GM18870 (cell line): Measurements from ENCODE around the gene FZD4.
"Not testable (repeated sequence)": the region's sequence is repeated elsewhere in the genome, so short reads cannot be mapped to it uniquely, and the experiment has no call there.

ENCODE experiments used
- ATAC-seq: cut with Tn5 transposase; IDR thresholded peaks from one replicate; pipeline ENCODE4 v1.9.1; 2021; ENCODE audit warnings: moderate library complexity; ENCODE audit not compliant: unreplicated experiment

The FZD4 gene

DNA sequence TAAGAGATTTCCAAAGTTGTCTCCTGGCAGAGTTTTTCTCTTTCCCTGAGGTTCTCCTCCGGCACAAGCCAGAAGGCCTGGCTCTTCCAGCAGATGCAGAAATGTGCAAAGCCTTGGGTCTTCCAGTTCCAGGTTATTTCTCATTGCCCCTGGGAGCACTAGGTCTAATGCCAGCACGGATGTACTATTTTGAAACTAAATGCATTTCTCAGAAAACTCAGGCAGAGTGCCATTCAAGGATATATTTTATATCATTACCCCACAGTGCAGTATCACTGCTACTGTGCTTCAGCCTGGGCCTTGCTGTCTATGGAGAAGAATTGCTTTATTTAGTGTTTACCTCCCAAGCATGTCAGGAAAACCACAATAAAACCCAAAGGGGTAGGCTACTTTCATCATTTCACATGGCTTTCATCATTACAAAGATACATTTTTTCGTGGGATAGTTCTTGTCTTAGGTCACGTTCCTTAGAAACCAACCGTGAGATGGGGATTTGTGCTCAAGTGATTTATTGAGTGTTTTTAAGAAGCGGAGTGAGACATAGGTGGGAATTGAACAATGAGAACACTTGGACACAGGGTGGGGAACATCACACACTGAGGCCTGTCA lies 22.4 kb upstream of the FZD4 start:
- no peak for ATAC-seq

DNA sequence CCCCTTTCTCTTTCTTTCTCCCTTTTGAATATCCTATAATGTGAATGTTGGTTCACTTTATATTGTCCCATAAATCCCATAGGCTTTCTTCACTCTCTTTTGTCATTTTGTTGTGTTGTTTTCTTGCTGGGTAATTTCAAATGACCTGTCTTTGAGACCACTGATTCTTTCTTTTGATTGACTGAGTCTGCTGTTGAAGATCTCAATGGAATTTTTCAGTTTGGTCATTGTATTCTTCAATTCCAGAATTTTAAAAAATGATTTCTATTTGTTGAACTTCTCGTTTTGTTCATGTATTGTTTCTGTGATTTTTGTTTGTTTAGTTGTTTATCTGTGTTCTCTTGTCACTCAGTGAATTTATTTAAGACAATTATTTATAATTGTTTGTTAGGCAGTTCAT lies 17.5 kb upstream of the FZD4 start:
- ATAC-seq: no peak

DNA sequence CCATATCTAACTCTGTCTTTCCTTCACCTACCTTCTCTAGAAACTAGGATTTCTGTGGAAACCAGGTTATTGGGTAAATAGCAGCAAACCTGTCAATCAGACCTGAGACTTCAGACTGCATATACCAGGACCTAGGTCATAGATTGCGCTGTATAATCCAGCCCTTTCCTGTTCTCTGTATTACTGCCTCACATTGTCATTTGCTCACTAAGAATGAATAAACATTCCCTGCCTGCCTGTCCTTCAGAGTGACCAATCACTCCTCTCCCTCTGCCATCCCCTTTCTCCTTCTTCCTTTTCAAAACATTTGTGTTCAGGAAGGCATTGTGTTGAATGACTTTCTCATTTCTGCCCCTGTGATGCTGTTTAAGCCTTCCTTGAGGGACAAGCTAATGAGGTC lies 14.1 kb upstream of the FZD4 start:
- ATAC-seq: no peak

DNA sequence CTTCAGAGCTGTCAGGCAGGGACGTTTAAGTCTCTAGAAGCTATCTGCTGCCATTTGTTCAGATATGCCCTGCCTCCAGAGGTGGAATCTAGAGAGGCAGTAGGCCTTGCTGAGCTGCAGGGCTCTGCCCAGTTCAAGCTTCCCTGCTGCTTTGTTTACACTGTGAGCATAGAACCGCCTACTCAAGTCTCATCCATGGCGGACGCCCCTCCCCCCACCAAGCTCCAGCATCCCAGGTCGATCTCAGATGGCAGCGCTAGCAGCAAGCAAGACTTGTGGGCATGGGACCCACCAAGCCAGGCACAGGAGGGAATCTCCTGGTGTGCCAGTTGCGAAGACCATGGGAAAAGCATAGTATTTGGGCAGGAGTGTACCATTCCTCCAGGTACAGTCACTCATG lies 12.4 kb upstream of the FZD4 start:
- ATAC-seq: not testable (repeated sequence)

DNA sequence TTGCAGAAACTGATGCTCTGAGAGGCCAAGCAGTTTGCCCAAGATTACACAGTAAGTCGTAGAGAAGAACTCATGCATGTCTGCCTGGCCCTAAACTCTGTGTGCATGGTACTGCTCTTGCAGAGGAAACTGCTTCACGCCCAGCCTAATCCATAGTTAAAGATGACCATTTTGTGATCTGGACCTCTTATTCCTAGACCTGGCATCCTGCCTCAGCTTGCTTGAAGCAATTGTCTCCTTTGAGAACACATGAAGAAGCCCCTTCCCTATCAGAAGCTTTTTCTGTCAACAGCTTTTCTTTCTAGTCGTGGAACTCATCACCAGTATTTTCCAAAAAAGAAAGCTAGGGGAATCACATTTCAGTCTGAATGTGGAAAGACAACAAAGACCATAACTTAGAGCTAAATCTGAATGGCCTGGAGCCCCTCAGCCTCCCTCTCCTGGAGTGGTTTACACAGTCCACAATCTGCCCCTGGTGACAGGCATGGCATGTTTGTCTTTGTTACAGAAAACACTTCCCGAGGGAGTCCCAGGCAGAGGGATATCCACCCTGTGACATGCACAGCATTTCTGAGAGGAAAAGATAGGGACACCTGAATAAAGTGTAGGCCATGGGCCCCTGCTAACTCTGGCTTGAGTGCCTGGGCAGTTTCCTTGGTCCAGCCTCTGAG lies 2.9 kb upstream of the FZD4 start:
- no peak for ATAC-seq

DNA sequence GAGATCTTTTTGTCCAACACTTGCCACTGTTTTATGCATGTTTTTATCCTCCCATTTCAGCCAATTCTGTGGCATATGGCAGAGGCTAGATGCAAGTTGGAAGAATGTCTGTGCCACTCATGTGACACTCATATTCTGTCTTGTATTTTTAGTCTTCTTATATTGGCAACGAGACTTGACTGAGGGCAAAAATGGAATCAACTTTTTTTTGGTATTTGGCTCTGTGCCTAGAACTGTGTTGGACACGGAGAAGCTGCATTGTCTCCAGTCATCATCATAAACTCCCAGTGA lies 1.7 kb upstream of the FZD4 start:
- ATAC-seq: no peak

DNA sequence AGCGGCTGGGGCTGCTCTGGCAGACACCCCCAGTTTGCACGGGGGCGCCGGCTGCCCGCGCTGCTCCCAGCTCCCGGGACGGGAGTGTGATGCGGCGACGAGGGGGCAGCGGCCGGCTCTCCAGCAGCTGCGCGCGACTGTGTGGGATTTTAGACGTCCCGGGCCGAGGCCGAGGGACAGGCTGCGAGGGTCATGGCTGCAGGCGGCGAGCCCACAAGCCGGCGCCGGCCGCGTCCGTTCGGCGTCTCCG lies 159 bp downstream of the FZD4 start:
- ATAC-seq: peak; percentile 28

DNA sequence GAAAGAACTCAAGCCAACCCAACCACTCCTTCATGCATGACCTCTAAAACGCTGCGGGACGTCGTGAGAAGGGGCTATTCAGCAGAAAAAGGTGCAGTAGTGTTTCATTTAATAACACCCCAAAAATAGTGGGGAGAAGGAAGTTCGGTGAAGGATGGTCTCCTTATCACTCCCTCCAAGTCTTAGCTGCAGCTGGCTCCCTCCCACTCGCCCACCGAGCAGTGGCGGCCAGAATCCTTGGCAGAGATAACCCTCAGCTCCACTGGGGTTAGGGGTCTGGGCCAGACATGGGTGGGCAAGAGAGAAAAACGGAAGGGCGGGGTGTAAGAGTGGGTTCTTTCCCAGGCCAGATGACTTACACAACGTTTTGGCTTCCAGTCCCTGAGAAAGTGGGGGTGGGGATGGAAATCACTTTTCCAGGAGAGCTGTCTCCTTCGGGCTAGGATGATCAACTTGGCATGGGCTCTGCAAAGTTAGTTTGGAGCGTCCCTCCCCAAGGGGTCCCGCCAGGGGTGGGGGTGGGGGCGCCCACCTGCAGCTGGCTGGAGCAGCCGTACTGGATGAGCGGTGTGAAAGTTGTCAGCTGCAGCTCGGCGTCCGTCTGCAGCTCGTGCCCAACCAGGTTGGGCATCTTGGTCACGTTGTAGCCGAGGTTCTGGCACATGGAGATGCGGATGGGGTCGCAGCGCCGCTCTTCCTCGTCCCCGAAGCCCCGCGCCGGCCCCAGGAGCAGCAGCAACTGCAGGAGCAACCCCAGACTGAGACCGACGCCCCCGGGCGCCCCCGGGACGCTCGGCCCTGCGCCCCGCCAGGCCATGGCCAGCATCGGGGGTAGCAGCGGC lies 705 bp downstream of the FZD4 start:
- no peak for ATAC-seq

DNA sequence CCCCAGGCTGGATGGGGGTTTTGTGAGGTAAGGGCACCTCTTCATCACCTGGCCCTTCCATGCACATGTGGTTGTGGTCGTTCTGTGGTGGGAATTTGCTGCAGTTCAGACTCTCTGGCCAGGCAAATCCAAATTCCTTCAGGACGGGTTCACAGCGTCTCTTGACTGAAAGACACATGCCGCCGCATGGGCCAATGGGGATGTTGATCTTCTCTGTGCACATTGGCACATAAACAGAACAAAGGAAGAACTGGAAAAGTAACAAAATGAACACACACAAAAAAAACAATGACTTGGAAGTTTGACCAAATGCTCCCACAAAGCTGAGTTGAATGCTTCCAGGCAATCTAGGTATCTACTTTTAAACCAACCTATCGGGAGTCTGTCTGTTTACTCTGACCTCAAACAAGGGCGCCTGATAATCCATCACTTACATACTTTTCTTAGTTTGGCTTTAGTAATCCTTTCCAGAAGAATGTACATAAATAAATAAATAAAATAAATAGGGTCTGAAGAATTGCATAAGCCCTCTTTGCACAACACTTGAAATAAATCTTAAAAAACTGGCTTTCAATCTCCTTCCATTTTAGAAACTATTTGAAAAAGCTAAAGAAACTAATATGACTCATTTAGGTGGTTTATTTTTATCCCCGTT lies 2.8 kb downstream of the FZD4 start:
- ATAC-seq: no peak

DNA sequence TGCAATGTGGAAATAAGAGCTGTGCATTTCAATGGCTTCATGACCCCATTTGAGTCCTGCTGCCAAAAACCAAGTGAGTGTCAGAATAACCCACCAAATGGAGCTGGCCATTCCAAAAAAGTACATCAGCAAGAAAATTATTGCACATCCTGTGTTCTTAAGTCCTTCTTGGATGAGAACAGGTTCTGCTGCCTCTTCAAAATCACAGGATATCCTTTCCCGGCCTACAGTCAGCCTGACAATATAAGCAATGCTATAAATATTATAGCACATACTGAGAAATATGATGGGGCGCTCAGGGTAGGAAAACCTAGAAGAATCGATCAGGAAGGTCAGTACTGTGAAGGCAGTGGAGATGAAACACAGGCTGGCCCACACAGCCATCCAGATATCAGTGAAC lies 3.5 kb downstream of the FZD4 start:
- ATAC-seq: no peak

DNA sequence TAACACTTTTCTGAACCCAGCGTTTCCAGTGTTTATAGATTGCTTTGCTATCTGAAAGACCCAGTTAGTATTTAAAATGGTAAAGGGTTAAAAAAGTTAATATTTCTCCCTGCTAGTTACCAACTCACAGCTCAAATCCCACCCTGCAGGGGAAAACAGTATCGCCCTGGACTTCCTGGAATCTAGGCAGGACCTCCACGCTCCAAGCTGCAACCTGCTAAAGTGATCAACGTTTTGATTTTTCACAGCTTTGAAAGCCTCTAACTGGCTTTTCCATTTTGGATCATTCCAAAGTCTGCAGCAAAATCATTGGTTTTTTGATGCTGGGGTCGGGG lies 4.6 kb downstream of the FZD4 start:
- ATAC-seq: no peak

DNA sequence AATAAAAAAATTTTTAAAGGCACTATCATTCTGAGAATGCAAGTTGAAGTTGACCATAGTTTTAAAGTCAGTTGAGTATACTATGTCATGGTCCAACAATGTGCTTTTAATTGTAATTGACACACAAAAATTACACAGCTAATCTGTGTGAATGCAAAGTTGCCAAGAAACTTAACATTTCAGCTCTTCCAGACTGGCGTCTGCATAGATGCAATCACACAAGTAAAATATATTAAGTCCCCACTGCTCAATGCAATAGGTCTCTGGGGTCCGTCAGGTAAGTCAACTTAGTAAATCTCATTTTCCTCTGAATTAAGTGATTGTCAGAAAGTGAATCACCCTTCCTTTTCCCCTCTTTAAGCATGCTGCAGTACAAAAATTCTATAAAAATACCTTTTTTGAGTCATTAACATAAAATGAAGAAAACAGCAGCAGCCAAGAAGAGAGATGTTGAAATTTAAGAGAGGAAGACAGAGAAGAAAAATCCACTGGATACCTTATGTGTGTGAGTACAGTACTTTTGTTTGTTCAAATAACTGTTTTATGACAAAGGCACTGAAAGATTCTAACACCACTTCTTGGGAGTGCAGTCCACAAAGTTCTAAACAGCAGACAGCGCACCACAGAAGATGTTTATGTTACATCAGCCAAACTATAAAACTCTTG lies 5.1 kb downstream of the FZD4 start:
- ATAC-seq: no peak

DNA sequence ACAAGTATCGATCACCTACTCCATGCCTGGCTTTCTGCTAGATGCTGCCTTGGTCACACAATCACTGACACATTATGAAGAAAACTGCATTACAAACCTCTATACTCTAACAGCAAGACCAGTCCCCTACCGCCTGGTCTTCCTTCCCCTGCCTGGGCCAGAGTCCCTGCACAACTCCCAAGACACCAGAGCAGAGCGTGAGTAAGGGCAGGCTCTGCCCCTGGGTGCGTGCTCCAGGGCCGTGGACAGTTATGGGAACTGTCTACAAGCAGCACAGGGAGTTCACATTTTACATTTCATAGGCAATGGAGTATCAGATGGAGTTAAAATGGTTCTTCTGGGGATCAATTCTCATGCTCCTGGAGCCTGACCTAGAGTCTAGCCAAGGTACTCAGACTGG lies 6.5 kb downstream of the FZD4 start:
- ATAC-seq: no peak

DNA sequence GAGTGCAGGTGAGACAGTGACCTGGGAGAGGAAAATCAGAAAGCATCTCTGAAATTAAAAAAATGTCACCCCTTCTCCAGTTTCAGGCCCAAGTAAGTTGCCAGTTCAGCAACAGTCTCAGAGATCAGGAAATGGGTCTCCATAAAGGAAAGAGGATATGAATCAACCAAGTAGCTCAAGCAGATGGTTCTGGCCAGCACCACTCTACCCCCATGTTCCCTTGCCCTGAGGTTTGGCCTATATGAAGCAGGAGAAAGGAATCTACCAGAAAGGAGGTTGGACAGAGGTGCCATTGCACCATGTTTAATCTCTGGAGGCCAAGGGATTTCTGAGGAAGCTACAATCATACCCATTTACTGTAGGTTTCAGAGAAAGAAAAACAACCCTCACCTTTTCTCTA lies 7.7 kb downstream of the FZD4 start:
- no peak for ATAC-seq

DNA sequence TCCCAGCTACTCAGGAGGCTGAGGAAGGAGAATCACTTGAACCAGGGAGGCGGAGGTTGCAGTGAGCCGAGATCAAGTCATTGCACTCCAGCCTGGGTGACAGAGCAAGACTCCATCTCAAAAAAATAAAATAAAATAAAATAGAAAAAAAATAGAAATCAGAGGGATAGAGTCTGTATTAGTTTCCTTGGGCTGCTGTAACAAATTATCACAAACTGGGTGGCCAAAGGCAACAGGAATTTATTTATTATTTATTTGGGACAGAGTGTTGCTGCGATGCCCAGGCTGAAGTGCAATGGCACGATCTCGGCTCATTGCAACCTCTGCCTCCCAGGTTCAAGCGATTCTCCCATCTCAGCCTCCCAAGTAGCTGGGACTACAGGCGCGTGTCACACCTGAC lies 11.7 kb downstream of the FZD4 start:
- ATAC-seq: not testable (repeated sequence)

DNA sequence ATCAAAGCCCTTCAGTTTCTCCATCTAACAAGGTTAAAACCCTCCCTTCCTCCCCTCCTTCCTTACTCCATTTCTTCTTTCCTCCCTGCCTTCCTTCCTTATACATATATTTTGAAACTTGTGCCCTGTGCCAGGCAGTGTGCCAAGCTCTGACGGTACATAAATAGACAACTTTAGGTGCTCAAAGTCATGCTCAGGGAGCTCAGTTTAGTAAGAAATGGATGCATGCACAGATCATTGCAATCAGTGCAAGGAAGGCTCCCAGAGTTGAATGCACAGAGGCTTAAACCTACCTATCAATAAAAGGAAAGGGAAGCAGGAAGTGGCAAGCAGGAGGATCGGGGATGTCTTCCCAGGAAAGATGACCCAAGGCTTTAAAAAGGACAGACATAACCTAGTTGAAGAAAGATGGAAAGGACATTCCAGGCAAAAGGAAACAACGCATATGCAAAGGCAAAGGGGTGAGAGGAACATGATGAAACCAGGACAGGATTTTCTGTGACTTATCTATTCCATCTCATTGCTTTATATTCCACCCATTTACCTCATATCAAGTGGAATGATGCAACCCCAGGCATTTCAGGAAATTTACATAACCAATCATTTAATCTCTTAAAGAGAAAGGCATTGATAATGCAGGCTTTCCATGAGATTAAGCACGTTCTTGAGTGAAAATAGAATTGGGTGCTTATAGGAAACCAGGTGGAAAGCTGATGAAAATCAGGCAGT lies 13.2 kb downstream of the FZD4 start:
- ATAC-seq: no peak

DNA sequence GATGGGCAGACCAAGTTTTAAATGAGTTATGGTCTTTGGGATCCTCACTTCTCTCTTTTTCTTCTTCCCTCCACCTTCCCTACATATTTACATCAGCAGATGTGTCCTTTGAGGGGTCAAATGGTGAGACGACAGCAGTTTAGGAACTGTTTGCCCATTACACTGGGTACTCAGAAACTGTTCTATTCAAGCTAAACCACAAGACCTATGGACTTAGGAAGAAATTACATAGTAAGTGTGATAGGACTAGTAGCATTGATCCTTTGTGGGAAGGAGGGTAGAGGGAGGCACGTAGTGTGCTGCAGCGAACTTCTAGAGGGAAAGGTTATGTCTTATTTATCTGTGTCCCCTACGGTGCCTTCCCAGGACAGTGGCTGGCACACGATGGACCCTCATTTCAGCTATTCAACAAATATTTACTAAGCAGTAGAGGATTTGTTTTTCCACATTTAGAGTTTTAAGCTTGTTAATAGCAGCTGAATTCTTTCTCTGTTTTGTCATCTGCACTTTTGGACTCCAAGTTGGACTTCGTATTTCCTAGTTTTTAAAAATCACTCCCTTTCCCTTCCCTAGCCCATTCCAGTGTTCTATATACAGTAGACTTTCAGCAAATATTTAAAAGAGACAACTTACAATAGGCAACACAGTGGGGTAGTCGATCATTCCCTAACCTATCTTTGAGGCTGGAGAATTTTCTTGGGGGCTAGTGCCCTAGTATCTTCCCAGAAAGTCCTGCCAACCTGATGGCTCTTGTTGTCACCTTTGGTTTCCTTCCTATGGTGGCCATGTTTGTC lies 13.9 kb downstream of the FZD4 start:
- ATAC-seq: no peak

DNA sequence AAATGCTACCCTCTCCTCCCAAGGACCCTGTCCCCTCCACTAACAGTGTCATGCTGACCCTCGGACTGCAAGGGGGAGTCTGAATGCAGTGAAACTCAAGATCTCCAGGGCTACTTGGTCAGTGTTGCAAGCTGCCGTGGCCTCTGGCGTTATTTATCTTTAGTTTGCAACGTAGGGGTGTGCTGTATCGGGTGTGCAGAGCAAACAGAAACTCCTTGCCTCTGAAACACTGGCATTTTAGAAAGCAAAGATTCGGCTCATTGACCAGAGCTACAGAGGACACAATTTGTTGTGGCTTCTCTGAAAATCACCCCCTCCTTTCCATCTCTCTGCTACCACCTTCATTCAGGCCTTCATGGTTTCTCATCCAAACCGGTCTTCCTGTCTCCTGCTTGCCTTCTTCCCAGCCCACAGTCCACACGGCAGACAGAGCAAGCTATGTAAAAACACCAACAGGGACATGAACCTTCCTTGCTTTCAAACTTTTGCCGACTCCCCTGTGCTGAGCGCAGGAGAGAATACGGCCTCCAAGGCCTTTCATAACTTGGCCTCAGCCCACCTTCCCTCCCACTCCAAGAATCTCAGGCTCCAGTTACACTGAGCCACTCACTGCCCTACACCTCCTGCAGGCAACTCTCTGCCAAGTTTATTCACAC lies 14.9 kb downstream of the FZD4 start:
- ATAC-seq: no peak

DNA sequence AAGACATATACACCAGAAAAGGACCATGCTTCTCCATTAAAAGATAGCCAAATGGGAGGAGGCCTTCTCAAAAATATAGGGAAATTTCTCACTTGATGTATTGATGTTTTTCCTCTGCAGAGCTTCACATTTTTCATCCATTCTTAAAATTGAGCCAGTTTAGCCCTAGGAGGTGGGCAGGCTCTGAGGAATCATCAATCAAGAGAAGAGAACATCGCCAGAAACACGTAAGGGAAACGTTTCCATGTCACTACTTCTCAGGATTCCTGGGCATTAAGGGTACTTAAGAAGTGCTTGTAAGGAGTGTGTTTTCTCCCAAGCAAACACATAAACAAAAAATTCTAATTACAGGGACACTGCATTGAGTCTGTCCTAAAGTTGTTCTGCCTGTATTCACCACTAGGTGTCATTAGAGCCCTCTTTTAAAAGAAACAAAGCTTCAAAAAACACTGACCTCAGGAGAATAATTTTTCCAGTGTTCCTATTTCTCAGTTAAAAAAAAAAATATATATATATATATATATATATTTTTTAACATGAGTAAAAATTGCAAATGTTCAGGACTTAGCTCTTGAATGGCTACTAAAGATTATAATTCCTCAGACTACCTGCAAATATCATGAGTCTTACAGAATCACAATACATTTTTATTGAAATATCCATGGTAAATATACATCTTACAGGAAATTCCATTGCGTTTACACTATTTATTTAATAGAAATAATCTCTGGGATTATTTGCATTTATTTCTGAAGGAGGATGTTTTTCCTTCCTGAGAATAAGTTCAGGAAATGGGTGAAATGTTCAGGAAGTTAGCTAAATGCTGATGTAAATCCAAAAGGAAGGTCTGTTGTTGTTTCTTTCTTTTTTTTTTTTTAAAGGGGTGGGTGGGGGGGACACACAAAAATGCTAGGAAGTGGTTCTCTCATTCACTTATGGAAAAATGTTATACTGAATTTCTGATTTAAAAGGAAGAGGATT lies 16.0 kb downstream of the FZD4 start:
- peak; percentile 53 for ATAC-seq
